Lower leg skin (tissue), 4 donors: ENCODE data around the gene CHST6. TPM values are rescaled to one million over a fixed set of nuclear protein-coding genes. Genes with fewer than 3 reads are reported as not detected.
A peak's percentile ranks its signal among the peaks of the same experiment; 100 is the strongest.

Experiments
- DNase-seq, 2 donors: peaks; one replicate each; pipeline ENCODE4 v3.0.0-alpha.2; 2019; ENCODE audit warnings: low spot score in 2 of 2
- H3K4me3 ChIP-seq: fragments of 200-600 bp; sonication (generic); 2 replicates; pipeline ENCODE4 v1.5.1; 2017; ENCODE audit warnings: mild to moderate bottlenecking, low read depth; ENCODE audit not compliant: poor library complexity, severe bottlenecking
- CTCF ChIP-seq, 3 donors: fragments of 450-650 bp; IDR thresholded peaks; one replicate each; pipeline ENCODE4 v1.5.1; 2016; ENCODE audit warnings: antibody characterized with exemption in 3 of 3, mild to moderate bottlenecking in 3 of 3, moderate library complexity in 2 of 3
- POLR2A ChIP-seq, 2 donors: fragments of 450-650 bp; IDR thresholded peaks; one replicate each; pipeline ENCODE4 v1.6.1; 2016 to 2017; ENCODE audit warnings: antibody characterized with exemption in 2 of 2, mild to moderate bottlenecking in 1 of 2, moderate library complexity in 1 of 2
- WGBS, 2 donors: methylation state at CpG; one replicate each; pipeline ENCODE4 v1.1.5; 2018; 5-methylcytosine and 5-hydroxymethylcytosine counted together
- intact Hi-C: fragments of 100-400 bp; cut with DNase I; formaldehyde crosslinking; loops from one replicate; pipeline ENCODE4 v1.15.0; 2023; ENCODE audit warnings: low total_unique reads
- total RNA-seq, 4 donors: library from RNA; depleted of rRNA; stranded (reverse); fragments of >200 nt; gene quantifications; one replicate each; pipeline ENCODE4 v1.1.0, GENCODE V29; 2016

The CHST6 gene
- total RNA-seq, 4 donors from 2014 or later = 0.11 to 0.56 (median 0.16) TPM; not detected in 1

- WGBS, 2 donors = 0 to 2% methylated on average over 48 to 59 of the region's 89 CpGs
- DNase-seq = peak; percentile 98 to 100
- H3K4me3 ChIP-seq = peak within 1 kb of the TSS; percentile 76
- intact Hi-C loops = loop anchor here (10.0 kb wide), 1 partner anchor 160 kb away; the partner anchor contains the start of gene ADAT1
- TF ChIP-seq POLR2A (IDR thresholded peaks at IDR 0.05) (no peak), CTCF (IDR thresholded peaks at IDR 0.05) (peak in 2 of 3 donors; percentile 82 to 99)
Measured at GRCh38 chr16:75464122-75464918, 30.9 kb downstream of the CHST6 start, which contains the start of gene TMEM170A. TSS of gene TMEM170A (minus strand) at chr16:75464689. CDS start at chr16:75464600, 89 bp downstream.

DNA sequence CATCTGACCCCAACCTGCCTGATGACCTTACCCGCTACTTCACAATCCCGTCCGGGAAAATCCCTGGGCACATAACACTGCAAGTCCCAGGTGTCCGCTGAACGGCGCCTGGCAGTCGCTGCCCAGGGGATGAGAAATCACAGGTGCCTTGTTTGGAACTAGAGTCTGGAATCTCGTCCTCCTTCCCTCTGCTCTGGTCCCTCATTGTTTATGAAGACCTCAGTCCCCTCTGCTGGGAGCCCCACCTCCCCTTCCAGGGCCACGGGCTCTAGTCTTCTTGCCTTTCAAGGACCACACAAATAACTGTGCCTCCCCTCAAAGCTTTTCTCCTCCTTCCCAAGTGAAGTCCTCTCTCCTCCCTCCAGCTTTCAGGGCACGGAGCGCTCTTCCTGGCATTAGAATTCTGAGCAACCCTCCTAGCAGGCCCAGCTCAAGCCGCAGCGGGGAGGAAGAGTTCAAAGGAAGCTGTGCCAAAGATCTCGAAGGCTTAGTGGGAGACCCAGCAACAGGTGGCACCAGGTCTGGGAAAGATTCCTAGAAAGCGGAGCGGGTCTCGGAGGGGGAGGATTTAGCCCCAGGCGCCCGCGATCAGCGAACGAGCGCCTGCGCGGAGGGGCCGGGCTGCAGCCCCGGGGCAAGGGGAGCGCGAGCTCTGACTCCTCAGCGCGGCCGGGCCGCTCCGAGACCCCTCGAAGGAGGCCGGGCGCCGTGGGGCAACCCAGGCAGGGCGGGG lies 31.7 kb downstream of the CHST6 start:
- 1 to 2% methylated on average over 32 to 37 of the region's 39 CpGs for WGBS, 2 donors
- peak in 1 of 2 donors; percentile 88 for DNase-seq
- peak overlapping the region; percentile 76 for H3K4me3 ChIP-seq
- intact Hi-C loops = loop anchor here (10.0 kb wide), 1 partner anchor 161 kb away; the partner anchor contains the start of gene ADAT1

- H3K4me3 ChIP-seq = no peak overlapping the region
- TF ChIP-seq CTCF (IDR thresholded peaks at IDR 0.05) (no peak), POLR2A (IDR thresholded peaks at IDR 0.05) (no peak)
- no peak for DNase-seq
- WGBS, 2 donors = 14 to 18% methylated on average over 2 of the region's 2 CpGs
- intact Hi-C loops = loop anchor here (10.0 kb wide), 1 partner anchor 162 kb away; the partner anchor contains the start of gene ADAT1
Measured at GRCh38 chr16:75462806-75463205, 32.4 kb downstream of the CHST6 start.

- TF ChIP-seq CTCF (IDR thresholded peaks at IDR 0.05) = no peak
- no peak for TF ChIP-seq POLR2A (IDR thresholded peaks at IDR 0.05)
- intact Hi-C loops = loop anchor here (10.0 kb wide), 1 partner anchor 163 kb away; the partner anchor contains the start of gene ADAT1
- no peak overlapping the region for H3K4me3 ChIP-seq
- DNase-seq = peak in 1 of 2 donors; percentile 7
- WGBS, 2 donors = 79 to 87% methylated on average over 2 of the region's 2 CpGs
Measured at GRCh38 chr16:75461575-75461974, 33.7 kb downstream of the CHST6 start.

DNA sequence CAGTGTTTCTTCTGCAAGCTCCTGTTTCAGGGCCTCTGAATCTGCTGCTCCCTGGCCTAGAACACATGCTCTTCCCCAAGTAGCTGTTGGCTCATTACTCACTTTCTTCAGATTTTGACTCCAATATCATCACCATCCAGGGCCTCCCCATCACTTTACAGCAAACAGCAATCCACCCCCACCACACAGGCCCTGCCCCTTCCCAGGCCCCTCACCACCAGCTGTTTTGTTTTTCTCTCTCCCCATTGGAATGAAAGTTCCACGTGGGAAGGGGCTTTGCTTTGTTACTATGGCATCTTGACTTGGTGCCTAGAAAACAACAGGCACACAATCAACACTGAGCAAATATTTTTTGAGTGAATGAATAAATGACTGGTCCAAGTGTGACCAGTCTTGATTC lies 34.8 kb downstream of the CHST6 start:
- 31 to 42% methylated on average over 1 of the region's 1 CpG for WGBS, 2 donors
- no peak overlapping the region for H3K4me3 ChIP-seq
- intact Hi-C loops = loop anchor here (10.0 kb wide), 1 partner anchor 164 kb away; the partner anchor contains the start of gene ADAT1
- DNase-seq = peak in 1 of 2 donors; percentile 20
- TF ChIP-seq POLR2A (IDR thresholded peaks at IDR 0.05) (no peak), CTCF (IDR thresholded peaks at IDR 0.05) (no peak)

GRCh38 chr16:75459691-75460090 lies 35.5 kb downstream of the CHST6 start:
- TF ChIP-seq CTCF (IDR thresholded peaks at IDR 0.05) = no peak
- no peak for TF ChIP-seq POLR2A (IDR thresholded peaks at IDR 0.05)
- DNase-seq = no peak
- 93 to 98% methylated on average over 4 of the region's 4 CpGs for WGBS, 2 donors
- H3K4me3 ChIP-seq = no peak overlapping the region
- intact Hi-C loops = loop anchor here (10.0 kb wide), 1 partner anchor 165 kb away; the partner anchor contains the start of gene ADAT1
